ENCODE measurements around the gene KLHL2.

GRCh38 chr4:165309456-165309855 lies 102.1 kb downstream of the KLHL2 start:
- TF ChIP-seq ZNF416 (CRISPR knock-in tag; IDR thresholded peaks at IDR 0.05) (no peak), CBFB (CRISPR knock-in tag; IDR thresholded peaks at IDR 0.05; ENCODE audit: low read depth) (no peak), ATF2 (CRISPR knock-in tag; IDR thresholded peaks at IDR 0.05; ENCODE audit: borderline replicate concordance, low read depth) (no peak), CTCF (IDR thresholded peaks at IDR 0.05) (no peak), ZNF396 (CRISPR knock-in tag; IDR thresholded peaks at IDR 0.05; ENCODE audit: borderline replicate concordance) (no peak), USF2 (CRISPR knock-in tag; IDR thresholded peaks at IDR 0.05) (no peak), NR2C2 (CRISPR knock-in tag; IDR thresholded peaks at IDR 0.05) (no peak), ZNF232 (CRISPR knock-in tag; IDR thresholded peaks at IDR 0.05) (no peak), FOXJ3 (CRISPR knock-in tag; IDR thresholded peaks at IDR 0.05; ENCODE audit: borderline replicate concordance) (no peak)

Data from WTC11 (cell line).